Bone marrow (tissue), 2 donors: ENCODE results near the gene SLC34A1.
"Not testable (repeated sequence)": the region's sequence is repeated elsewhere in the genome, so short reads cannot be mapped to it uniquely, and the experiment has no call there.

Experiments used
- DNase-seq, 2 donors: peaks; one replicate each; lab custom pipeline; 2025; lab: John Stamatoyannopoulos, UW

Gene SLC34A1, protein sequence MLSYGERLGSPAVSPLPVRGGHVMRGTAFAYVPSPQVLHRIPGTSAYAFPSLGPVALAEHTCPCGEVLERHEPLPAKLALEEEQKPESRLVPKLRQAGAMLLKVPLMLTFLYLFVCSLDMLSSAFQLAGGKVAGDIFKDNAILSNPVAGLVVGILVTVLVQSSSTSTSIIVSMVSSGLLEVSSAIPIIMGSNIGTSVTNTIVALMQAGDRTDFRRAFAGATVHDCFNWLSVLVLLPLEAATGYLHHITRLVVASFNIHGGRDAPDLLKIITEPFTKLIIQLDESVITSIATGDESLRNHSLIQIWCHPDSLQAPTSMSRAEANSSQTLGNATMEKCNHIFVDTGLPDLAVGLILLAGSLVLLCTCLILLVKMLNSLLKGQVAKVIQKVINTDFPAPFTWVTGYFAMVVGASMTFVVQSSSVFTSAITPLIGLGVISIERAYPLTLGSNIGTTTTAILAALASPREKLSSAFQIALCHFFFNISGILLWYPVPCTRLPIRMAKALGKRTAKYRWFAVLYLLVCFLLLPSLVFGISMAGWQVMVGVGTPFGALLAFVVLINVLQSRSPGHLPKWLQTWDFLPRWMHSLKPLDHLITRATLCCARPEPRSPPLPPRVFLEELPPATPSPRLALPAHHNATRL

GRCh38 chr5:177384134-177384533 is at the start of gene SLC34A1:
Gene SLC34A1 (plus strand): TSS chr5:177384434. CDS start chr5:177385742, 1,308 bp downstream.
- DNase-seq: no peak

DNA sequence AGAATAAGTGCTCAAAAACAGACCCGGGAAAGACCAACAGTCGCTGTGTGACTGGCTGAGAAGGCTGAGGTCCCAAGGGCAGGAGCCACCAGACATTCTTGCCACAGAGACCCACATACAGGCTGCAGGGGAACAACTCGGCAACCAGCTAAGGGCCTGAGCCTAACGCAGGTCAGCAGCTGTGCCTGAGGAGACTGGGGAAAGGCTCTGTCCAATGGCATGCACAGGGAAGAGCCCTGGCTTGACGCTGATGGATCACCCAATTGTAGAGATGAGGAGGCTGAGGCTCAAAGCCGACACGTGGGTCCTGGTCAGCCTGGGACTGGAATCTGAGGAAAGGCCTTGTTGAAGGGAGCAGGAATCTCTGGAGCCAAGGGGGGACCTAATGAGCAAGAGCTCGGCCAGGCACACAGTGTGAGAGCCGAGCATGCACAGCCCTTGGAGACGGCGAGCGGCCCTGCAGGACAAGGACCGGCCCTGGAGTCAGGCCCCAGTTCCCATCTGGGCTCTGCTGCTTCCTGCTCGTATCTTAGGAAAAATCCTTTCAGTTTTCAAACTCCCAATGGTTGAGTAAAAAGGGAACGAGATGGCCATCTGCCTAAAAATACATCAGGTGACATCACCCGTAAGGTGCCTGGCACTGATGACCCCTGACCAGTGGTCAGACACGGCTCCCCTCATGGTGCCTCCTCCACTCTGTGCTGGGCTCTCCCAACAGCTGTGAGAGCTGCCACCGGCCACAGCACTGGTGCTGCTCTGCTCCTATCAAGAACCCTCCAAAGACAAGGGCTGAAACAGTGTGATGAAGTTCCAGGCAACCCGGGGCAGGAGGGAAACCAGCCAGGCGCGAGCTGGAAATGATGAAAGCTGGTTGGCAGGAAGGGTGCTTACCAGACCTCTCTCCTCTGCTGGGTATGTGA is 49.2 kb upstream of the SLC34A1 start:
- no peak for DNase-seq

DNA sequence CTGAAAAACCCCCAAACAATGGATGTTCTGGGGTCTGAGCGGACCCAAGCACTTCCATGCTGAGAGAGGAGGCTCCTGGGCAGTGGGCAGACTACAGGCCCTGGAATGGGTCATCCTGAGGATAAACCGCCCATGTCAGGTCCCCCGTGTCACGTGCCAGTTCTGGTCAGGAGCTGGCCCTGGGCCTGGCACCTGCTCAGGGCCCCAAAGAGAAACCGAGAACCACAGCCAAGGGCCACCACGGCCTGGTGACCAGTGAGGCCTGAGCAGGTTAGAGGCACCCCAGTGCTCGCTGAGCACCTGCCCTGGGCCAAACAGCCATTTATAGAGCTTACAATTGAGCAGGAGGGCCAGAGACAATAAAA is 48.6 kb upstream of the SLC34A1 start:
- DNase-seq: no peak

DNA sequence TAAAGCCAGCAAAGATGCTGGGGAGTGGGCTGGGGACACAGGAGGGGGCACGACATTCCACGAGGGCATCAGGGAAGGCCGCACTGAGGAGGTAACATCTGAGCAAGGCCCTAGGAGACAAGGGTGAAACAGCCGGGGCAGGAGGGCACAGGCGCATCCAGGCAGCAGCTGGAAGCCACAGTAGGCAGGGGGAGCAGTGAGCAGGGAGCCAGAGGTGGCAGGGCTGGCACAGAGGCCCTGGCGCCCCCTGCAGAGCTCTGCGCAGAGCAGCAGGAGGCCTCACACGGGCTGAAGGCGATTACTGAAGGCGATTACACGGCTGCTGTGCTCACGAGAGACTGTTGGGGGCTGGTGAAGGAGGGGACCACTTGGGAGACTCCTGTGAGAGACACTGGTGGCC is 48.1 kb upstream of the SLC34A1 start:
- peak in 1 of 2 donors; percentile 85 for DNase-seq

- no peak for DNase-seq
These were observed 47.4 kb upstream of the SLC34A1 start for GRCh38 chr5:177336603-177337494.

DNA sequence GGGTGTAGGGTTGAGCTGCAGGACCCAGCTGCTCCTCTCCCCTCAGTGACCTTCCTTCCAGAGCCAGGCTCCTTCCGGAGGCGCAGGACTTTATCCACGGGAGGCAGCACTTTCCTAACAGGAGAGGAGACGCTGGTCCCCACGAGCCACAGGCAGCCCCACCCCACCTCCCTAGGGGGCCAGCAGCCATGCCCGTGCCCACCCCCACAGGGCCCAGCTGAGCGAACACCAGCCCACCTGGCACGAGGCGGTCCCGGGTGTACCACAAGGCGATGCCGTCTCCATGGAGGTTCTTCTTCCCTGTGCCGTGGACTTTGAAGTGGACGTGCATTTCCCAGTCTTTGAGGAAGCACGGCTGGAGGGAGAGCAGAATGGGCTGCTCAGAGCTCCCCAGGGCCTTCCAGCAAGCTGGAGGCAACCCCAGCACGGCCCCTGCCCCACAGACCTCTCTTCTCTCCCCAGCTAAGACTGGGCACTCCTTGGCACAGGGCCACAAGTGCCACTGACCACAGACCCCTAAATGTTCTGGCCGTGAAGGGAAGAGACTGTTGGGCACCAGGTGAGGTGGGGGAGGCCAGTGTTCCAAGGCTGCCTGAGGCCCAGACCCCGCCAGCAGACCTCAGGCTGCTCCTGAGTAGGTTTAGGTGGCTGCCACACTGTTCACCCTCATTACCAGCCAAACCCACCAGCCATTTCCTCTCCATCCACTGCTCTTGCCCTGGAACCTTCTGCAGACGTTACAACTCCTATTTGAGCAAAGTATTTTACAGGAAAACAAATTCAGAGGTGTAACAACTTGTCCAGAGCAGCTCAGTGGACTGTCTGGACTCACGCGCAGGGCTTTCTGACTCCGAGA is 45.8 kb upstream of the SLC34A1 start:
- no peak for DNase-seq

DNA sequence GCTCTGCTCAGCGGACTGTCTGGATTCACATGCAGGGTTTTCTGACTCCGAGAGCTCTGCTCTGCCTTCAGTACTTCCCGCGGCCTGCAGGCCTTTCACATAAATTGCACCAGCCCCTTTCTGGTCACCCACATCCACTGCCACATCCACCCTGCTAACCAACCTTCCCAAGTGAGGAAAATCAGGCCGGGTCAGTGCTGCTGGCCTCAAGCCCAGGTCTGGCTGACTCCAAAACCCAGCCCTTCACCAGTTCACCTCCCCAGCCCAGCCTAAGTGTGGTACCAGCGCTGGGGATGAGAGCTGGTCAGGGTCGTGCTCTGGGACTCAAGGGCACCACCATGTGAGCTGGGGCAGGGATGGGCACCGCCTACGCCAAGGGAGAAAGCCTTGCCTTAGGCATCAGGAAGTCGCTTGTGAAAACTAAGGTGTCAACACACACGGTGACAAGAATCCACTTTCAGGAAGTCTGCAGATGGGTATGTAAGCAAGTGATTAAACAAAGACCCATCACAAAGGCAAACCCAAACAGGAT is 45.1 kb upstream of the SLC34A1 start:
- no peak for DNase-seq

GRCh38 chr5:177343000-177343399 is 41.2 kb upstream of the SLC34A1 start:
- DNase-seq: not testable (repeated sequence)

GRCh38 chr5:177343777-177344176 is 40.5 kb upstream of the SLC34A1 start:
- DNase-seq: no peak

- DNase-seq: no peak
These were observed 39.3 kb upstream of the SLC34A1 start for GRCh38 chr5:177344891-177345290.

- no peak for DNase-seq
These were observed 37.4 kb upstream of the SLC34A1 start for GRCh38 chr5:177346820-177347219.

- no peak for DNase-seq
These were observed 36.5 kb upstream of the SLC34A1 start for GRCh38 chr5:177347699-177348098.

- no peak for DNase-seq
These were observed 34.9 kb upstream of the SLC34A1 start for GRCh38 chr5:177349362-177349647.

- DNase-seq: no peak
These were observed 34.5 kb upstream of the SLC34A1 start for GRCh38 chr5:177349762-177350161.

DNA sequence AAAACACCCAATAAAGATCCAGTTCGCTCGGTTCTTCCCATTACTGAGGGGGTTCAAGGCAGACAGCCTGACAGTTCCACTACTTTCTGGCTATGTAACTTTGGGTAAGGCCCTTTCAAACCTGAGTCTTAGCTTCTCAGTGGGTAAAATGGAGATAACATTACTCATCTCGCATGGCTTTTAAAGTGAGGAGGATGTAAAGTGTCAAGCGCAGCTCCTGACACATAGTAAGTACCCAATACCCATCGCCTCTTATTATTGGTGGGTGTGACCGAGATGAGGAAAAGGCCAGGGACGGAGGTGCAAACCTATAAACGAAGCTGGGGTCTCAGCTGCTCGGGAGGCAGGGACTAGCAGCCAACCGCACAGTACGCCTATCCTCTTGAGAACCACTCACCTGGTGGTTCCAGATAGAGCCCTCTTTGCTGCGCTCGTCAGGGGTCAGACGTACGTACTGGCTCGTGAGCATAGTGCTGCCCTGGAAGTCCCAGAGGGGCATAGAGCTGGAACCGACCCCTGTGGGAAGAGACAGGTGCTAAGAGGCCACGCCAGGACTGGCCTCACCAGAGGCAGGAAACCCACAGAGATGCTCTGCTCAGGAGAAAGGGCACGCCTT is 33.4 kb upstream of the SLC34A1 start:
- DNase-seq: no peak

GRCh38 chr5:177351392-177352329 is 32.6 kb upstream of the SLC34A1 start, which contains the start of gene LMAN2:
Gene LMAN2 (minus strand): TSS chr5:177351668. CDS start chr5:177351647, 21 bp downstream.
- DNase-seq: peak; percentile 91 to 96

- peak in 1 of 2 donors; percentile 41 for DNase-seq
These were observed 31.1 kb upstream of the SLC34A1 start for GRCh38 chr5:177353093-177353492.

DNA sequence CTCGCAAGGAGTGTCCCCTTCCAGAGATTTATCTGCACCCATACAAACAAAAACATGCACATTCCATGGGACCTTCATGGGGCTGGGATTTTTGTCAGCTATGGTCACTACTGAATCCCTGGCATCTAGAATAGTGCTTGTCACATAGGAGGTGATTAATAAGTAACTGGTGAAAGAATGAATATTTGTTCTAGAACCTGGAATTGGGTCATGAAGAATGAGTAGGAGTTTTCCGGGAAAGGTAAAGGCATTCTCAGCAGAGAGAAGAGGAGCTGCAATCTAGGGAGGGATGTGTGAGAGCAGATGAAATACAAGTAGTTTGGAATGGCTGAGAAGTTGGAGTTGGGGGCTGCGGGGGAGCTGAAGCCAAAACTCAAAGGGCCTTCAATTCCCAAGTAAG is 30.0 kb upstream of the SLC34A1 start:
- no peak for DNase-seq

- no peak for DNase-seq
These were observed 29.5 kb upstream of the SLC34A1 start for GRCh38 chr5:177354711-177355110.
